Urothelium cell line (cell line): ENCODE measurements around the gene CAT.

ENCODE experiments used
- DNase-seq: peaks from one replicate; pipeline ENCODE4 v3.0.0; 2011; ENCODE audit warnings: low spot score, mixed read lengths
- FAIRE-seq: peaks from 2 replicates; lab custom pipeline; 2011; peaks lifted over from hg19 to GRCh38; lab: Jason Lieb, UNC

The CAT gene

GRCh38 chr11:34519595-34520235, 81.0 kb downstream of the CAT start:
- no peak for DNase-seq
- no peak for FAIRE-seq

- DNase-seq (no peak), FAIRE-seq (no peak)
Observed at GRCh38 chr11:34521265-34521664, 82.5 kb downstream of the CAT start.
